HG03575 (cell line): ENCODE results near the gene ARHGEF10L.

Experiments used
- ATAC-seq: cut with Tn5 transposase; IDR thresholded peaks from one replicate; pipeline ENCODE4 v1.9.1; 2021; ENCODE audit not compliant: unreplicated experiment, insufficient number of reproducible peaks, low FRiP score; ENCODE audit errors: extremely low read depth

The ARHGEF10L gene

DNA sequence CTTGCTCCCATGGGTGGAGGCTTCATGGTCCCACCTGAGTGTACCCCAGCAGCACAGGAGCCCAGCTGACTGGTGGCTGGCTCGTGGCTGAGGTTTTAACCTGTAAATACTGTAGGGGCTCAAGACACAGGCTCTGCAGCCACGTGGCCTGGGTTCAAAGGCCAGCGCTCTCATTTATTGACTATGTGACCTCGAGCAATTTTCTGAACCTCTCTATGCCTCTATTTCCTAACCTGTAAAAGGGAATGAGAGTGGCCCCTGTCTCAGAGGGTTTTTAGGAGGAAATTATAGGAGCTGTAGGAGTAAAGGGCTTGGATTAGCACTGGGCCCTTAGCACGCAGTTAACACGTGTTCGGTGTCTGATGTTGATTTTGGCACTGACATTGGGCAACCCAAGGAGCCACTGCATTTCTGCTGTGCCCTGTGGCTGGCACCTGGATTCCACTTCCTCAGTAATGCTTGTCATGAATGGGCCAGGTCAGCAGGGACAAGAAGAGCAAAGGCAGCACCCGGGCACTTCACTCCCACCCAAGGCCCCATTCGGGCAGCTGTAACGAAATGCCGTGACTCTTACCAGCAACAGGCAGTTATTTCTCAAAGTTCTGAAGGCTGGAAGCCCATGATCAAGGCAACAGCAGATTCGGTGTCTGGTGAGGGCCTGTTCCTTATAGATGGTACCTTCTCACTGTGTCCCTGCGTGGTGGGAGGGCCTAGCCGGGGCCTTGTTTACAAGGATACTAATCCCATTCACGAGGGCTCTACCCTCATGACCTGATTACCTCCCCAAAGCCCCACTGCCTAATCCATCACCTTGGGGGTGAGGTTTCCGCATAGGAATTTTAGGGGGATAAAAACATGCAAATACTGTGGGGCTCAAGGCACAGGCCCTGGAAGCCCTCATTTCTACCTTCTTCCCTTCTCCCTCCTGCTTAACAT lies 25.2 kb downstream of the ARHGEF10L start:
- no peak for ATAC-seq

DNA sequence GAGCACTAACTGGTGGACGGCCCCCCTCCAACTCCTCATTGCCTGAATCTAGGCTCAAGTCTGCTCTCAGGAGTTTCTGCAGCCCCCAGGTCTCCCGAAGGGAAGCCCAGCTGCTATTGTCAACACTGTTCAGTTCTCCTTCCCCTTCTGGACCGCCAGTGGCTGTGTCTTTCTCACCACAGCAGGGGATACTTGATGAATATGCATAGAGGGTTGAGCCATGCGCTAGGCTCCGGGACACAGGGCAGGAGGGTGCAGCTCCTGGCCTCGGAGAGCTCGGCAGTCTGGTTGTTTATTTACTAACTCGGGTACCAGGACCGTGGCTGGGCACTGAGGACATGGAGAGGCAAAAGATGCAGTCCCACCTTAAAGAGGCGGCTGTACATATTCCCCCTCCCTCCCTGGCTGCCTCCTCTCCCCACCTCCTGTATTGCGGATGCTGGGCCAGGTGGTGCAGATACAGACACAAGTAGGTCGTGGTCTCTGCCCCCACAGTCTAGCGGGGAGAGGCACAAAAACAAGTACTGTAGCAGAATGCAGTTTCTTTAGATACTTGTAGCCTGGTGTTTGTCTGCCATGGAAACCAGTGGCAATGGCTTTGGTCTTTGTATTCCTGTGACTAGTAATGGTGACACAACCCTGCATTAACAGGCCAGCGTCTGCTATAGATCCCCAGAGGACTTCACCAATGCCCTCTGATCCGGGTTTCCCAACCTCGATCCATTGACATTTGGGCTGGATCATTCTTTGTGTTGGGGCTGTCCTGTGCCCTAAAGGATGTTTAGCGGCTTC lies 26.2 kb downstream of the ARHGEF10L start:
- ATAC-seq, result no peak

DNA sequence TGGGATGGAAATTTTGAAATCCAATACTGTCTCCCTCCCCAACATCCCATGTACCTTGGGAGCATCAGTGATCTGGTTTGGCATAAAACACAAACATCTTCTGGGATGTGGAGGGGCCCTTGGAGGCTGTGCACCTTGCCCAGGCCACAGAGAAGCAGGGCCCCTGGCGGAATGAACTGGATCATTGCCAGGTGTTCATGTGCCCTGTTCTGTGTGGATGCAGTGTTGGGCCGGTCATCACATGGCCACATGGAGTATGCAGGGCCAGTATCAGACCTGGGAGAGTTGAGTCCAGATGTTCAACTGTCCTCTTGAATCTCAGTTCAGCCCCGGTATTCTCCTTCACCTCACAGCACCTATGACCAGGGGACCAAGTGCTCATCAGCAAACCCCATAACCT lies 26.9 kb downstream of the ARHGEF10L start:
- no peak for ATAC-seq

DNA sequence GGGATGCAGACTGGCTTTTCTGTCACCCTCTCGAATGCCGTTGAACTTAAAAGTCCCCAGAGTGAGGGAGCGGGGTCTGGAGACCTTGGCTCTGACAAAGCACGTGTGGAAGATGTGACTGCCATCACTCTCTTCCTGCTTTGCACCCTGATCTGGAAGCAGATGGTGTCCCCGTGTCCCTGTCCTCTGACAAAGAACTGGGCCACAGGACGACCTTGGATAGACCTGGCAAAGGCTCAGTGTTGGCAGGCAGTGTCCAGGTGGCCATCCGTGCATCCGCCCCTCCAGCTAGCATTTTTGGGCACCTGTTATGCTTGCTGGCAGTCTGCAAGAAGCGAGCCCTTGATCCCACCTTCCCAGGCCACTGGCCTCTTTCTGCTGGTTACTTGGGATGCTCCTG lies 27.4 kb downstream of the ARHGEF10L start:
- ATAC-seq, result no peak

DNA sequence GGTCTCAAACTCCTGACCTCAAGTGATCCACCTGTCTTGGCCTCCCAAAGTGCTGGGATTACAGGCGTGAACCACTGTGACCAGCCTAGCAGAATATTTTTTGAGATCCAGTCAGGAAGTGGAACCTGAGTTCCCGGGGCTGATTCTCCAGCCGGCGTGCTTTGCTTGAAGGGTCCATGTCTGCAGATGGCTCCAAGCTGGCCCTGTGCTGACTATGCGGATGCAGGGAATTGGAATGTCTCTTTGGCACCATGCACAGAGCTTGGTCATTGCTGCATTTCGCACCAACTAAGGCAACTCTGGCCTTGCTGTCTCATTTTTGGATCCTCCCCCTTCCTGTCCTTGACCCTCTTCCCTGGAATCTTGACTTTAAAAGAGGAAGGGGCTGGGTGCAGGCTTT lies 28.1 kb downstream of the ARHGEF10L start:
- ATAC-seq, result no peak

DNA sequence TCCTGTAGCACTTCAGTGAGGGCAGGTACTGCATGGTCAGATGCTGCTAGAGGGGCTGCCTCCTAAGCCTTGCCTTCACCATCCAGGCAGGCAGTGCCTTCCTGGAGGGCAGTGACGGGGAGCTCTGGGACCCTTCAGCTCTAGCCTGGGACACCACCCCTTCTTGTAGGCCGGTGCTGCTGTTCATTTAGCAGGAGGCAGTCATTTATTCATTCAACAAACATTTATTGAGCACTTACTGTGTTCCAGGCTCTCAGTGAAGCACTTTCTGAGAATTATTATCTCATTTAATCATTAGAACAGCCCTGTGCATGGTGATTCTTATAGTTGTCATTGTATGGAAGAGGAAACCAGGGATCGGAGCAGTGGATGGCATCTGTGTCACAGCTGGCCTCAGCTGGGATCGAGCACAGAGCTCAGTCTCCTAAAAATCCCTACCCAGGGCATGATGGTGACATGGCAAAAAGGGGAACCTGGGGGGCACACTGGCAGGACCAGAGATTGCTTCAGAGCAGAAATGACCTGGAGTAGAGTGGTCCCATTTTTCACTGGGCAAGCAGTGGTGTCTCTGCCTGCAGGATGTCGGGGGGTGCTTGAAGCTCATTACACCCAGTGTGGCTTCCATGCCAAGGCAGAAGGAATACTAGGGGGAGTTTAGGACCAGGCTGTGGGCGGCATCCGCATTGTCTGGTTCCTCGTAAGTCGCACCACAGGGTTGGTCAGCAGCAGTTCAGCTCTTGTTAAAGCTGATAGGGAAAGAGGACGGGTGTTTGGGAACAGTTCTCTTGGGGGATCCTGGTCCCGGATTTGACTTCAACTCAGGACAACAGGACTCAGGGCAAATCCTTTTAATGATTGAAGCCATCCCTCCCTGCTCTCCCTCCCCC lies 28.8 kb downstream of the ARHGEF10L start:
- ATAC-seq, result no peak

DNA sequence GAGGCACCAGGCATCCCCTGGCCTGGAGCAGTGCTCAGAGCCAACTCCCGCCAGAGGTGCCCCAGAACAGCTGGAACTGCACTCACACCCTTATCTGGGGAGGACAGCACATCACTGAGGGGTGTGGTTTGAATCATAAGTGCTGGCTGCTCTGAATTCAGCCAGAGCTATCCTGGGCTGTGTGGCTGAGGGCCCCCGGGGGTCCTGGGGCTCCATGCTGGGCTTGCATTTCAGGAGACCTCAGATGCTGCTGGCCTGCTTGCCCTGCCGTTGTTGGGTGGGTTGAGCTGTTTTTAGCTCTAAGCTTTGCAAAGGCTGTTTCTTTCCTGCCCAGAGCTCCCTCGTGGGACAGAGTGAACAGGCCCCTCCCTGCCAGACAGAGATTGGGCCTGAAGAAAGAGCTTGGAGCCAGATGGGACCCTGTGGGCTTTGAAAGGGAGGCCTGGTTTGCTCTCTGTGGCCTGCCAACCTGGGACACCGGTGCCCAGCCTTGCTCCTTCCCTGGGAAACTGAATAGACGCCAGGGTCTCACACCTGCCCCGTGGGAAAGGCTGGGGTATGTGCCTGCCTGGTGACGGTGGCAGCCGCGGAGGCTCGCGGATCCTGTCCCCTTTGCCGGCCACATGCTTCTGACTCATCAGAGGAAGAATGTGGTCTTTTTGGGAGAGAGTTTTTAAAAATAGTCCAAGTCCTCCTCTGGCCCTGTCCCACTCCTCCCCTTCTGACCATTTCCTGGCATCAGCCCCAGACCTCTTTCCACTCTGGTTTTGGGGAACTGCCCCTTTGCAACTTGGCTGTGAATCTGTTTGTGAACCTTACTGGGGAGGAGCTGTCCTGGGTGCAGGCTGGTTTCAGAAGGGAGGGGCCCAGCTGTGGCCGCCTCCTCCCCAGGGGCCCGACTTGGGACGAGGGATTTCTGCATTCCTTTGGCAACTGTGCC lies 30.0 kb downstream of the ARHGEF10L start:
- no peak for ATAC-seq

DNA sequence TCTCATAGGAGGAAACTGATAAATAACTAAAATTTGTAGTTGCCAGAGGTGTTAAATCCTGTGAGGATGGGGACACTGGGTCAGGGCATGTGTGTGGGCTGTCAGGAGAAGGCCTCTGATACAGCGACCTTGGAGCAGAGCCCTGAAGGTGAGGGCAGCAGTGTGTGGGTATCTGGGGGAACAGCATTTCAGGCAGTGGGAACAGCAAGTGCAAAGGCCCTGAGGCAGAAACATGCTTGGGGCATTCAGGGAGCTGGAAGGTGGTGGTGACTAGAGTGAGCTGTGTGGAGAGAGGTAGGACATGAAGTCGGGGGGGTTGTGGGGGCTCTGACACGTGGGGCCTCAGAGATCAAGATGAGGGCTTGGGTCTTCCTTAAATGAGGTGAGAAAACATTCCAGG lies 30.7 kb downstream of the ARHGEF10L start:
- no peak for ATAC-seq

DNA sequence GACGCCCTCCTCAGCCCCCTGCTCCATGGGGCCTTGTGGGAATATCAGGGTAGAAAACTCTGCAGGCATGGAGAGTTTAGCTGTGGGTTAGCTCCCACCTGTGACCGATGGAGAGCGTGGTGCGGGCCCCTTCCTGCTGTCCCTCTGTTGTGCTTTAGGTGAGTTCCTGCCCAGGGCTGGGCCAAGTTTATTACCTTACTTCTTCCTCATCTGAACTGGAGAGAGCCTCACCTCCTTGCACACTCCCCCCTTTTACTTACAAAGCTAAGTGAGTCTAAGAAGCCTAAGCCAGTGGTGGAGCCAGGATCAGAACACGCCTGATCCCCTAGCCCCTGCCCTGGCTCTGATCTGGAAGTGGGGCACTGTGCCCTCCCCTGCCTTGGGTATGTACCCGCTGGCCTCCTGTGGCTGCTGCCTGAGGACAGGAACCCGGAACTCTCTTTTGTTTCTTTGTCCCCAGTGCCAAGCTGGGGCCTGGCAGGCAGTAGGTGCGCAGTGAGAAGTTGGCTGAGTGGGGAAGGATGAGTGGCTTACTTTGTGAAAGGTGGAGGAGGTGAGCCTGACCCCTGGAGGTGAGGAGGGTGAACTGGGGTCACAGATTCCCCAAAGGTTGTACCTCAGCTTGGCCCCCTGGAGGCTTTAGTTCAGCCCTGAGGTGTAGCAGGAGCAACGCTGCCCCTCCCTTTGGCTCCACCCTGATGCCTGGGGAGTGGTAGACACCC lies 32.9 kb downstream of the ARHGEF10L start:
- no peak for ATAC-seq

DNA sequence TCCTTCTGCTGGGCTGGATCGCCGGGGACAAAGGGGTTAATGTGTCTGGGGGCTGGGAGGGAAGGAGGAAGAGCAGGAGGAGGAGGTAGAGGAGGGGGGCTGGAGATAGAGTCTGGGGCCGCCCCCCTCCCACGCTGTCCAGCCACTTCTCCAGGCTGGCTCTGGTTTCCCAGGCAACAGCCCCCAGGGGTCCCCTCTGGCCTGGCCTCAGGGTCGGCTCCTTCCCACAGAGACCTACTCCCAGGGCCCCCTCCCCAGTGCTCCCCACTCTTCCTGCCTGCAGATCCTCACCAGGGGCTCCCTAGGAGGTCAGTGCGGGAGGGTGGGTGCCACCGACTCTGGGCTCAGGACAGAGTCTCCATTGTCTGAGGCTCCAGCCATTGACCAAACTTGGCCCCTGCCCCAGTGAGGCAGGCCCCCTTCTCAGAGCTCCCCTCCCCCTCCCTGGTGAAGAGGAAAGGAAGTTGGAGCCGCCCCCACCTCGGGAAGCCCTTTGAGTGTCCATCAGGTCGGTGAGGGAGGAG lies 34.1 kb downstream of the ARHGEF10L start:
- ATAC-seq, result no peak

DNA sequence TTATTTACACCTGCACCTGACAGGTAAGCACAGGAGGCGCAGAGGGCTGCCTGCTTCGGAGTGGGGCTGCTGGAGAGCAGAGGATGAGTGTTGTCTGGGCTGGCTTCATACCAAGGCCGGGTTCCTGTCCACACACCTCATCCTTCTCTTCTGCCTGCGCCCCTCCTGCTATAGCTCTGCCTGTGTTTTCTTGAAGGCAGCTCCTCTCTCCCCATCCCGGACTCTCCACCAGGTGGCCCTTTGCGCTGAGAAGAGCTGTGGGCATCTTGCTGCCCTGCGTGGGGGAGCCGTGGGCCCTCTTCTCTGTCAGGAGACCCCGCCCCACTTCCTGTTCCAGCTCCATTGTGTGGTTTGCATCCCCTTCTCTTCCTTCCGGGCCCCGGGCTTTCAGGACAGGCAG lies 35.0 kb downstream of the ARHGEF10L start:
- ATAC-seq, result no peak

DNA sequence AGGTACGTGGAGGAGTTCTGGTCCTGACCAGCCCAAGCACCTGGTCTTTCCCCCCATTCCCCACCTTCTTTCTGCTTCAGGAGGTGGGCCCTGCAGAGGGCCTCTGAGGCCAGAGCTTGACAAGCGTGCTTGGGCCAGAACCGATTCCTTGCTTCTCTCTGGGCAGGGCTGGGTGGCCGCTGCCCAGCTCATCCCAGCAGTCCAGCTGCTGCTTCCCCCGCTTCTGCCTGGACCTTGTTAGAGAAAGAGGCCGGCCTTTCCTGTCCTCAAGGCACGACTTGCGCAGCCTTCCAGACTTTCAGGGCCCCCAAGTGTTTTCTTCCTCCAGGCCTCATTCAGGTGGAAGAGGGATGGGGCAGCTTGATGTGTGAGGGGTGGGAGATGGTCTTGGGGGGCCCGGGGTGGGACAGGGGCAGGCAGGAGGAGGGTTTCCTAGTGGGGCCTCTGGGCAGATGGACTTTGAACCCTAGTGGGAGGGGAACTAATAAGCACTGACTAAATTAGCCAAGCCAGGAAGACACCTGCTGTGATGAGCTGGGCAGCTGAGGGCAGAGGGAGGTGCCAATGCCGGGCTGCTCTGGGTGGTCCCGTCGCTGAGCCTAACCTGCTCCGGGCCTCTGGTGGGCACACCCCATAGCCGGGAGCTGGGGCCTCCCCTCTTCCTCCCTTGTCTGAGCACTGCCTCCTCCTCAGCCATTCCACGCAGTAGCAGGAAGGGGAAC lies 36.5 kb downstream of the ARHGEF10L start:
- no peak for ATAC-seq

DNA sequence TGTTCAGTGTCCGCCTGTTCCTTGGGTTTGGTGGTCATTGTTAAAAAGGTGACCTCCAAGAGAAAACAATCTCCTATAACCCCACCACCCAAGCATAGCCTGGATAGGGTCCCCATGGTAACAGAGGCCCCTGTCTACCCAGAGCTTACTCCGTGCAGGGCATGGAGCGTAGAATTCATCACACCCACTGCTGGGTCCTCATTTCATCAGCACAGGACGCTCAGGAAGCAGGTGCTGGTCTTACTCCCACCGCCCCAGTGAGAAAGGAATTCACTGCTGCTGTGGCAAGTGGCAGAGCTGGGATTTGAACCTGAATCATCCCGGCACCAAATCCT lies 37.0 kb downstream of the ARHGEF10L start:
- no peak for ATAC-seq

DNA sequence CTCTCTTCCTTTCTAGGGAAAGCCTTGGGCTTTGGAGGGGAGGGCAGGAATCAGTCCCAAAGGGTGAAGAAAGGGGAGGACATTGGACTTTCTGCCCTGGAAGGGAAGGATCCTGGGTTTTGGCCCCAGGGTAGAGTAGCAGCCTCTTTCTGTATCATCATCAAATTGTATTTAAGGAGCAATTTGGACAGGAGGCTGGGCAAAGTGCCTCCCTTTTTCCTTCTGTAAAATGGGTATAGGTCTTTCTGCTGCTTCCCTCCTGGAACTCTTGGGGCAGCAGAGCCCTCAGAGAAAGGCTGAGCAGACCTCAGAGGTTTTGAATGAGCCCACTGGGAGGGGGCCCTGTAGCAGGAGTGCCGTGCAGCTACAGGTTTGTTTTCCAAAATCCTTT lies 38.4 kb downstream of the ARHGEF10L start:
- ATAC-seq, result no peak

DNA sequence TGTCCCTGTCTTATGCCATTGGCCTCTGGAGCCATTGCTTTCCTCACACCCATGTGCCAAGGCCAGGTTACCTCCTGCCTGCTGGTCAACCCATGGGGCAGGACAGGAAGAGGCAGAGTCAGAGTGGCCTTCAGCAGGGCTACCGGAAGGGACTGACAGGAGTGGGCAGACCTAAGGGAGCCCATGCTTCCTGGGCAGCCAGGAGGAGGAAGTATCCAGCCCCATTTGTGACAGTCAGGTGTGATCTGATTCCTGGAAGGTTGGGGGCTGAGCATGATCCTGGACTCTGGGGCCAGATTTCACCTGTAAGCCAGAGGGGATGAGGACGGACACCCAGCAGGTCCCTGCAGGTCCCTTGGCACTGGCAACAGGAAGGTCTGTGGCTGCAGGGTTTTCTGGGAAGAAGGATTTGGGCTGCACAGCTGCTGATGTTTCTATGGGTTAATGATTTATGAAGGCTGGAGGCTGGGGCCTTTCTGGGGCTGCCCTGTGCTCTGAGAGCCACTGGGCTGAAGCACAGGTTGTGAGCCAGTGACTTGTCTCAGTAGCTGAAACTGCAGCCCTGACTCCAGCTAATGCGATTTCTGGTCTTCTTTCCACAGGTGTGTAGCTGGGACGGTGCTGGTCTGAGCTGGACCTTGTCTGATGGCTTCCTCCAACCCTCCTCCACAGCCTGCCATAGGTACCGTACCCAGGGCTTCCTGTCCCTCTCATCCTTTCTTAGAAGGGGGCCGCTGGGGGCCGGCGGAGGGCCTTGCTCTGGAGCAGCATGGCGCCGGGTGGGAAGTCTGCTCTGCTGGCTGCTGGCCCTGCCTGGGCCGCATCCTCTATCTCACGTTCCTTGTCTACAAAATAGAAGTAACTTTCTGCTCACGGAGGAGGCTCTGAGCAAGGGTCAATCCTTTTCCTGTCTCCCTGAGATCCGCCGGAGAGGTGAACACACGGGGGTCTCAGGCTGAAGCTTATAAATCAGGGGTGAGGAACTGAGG lies 40.7 kb downstream of the ARHGEF10L start:
- no peak for ATAC-seq
